Fibroblast of skin of right biceps (primary cell): ENCODE results near the gene COL23A1.
"Not testable (repeated sequence)": the region's sequence is repeated elsewhere in the genome, so short reads cannot be mapped to it uniquely, and the experiment has no call there.

Source experiments
- DNase-seq: peaks from one replicate; pipeline ENCODE4 v3.0.0-alpha.2; 2013

Gene COL23A1

GRCh38 chr5:178273665-178274541, 316.3 kb downstream of the COL23A1 start:
- DNase-seq = no peak

DNA sequence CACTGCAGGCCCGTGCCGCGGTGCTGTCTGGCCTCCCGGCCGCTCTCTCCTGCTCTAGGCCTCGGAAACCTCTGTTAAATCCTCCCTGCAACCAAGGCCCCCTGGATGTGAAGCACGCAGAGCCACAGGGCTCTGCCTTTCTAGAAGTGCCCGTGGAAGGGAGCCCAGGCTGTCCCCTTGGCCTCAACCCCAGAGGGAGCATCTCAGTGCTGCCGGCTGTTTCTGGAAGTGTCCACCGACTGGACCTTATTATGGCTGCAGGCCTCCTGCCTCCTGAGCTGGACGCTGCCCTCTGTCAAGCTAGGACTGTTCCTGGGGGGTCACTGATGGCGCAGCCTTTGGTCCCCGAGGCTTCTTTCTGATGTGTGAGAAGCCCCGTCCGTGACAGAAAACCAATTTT, 317.2 kb downstream of the COL23A1 start:
- DNase-seq = no peak

DNA sequence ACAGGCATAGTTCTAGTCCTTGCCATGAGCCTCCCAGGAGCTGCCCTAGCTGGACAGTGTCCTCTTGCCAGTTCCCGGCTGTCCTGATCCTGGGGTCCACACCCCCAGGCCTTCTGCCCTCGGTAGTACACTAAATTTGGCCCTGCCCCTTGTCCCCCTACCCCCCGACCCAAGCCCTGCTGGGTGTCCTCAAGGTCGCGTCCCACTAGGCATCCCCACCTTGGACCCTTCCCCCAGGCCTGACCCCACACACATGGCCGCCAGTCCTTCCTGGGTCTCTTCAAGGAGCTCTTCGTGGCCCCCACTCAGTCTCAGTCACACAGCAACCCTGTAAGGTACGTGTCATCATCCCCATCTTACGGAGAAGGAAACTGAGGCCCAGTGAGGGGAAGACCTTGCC, 317.6 kb downstream of the COL23A1 start:
- DNase-seq = no peak

GRCh38 chr5:178271726-178272479, 318.3 kb downstream of the COL23A1 start:
- no peak for DNase-seq

GRCh38 chr5:178271231-178271630, 319.0 kb downstream of the COL23A1 start:
- no peak for DNase-seq

DNA sequence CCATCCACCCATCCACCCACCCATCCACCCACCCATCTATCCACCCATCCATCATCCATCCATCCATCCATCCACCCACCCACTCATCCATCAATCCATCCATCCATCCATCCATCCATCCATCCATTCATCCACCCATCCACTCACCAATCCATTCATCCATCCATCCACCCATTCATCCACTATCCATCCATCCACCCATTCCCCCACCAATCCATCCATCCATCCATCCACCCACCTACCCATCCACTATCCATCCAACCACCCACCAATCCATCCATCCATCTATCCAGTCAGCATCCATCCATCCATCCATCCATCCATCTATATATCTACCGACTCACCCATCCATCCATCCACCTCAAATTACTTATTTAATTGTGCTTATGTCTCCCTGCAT, 320.7 kb downstream of the COL23A1 start:
- no peak for DNase-seq

- no peak for DNase-seq
Measured at GRCh38 chr5:178267876-178268275, 322.3 kb downstream of the COL23A1 start.

GRCh38 chr5:178267245-178267644, 322.9 kb downstream of the COL23A1 start:
- DNase-seq = no peak

DNA sequence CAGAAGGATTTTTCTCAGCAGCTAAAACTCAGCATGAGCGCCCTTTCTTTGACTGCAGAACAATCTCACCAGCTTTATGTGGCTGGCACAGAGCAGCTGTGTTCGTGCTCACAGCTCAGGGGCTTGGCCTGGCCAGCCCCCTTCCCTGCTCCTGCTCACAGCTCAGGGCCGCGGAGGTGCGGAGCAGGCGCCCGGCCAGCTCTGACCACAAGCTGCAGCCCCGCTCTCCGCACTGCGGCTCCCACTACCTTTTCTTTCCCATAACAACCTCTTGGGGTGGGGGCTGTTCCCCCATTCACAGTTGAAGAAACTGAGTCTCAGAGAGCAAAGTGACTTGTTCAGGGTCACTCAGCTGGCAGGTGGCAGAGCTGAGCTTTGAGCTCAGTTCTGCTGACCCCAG, 323.6 kb downstream of the COL23A1 start:
- DNase-seq = no peak

- DNase-seq = no peak
Measured at GRCh38 chr5:178265746-178266145, 324.4 kb downstream of the COL23A1 start.

DNA sequence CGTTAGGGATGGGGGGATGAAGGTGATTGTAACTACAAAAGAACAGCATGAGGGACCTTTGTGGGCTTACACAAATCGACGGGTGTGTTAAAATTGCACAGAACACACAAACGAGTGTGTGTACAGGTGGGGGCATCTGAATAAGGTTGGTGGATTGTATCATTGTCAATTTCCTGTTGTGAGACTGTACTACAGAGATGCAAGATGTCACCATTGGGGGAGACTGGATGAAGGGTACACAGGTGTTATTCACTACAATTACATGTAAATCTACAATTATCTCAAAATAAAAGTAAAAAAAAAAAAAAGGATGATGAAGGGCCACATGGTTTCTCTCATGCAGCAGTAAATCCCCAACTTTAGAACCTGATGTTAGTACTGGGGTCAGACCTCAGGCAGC, 326.1 kb downstream of the COL23A1 start:
- no peak for DNase-seq

GRCh38 chr5:178261666-178262600, 328.3 kb downstream of the COL23A1 start:
- no peak for DNase-seq

DNA sequence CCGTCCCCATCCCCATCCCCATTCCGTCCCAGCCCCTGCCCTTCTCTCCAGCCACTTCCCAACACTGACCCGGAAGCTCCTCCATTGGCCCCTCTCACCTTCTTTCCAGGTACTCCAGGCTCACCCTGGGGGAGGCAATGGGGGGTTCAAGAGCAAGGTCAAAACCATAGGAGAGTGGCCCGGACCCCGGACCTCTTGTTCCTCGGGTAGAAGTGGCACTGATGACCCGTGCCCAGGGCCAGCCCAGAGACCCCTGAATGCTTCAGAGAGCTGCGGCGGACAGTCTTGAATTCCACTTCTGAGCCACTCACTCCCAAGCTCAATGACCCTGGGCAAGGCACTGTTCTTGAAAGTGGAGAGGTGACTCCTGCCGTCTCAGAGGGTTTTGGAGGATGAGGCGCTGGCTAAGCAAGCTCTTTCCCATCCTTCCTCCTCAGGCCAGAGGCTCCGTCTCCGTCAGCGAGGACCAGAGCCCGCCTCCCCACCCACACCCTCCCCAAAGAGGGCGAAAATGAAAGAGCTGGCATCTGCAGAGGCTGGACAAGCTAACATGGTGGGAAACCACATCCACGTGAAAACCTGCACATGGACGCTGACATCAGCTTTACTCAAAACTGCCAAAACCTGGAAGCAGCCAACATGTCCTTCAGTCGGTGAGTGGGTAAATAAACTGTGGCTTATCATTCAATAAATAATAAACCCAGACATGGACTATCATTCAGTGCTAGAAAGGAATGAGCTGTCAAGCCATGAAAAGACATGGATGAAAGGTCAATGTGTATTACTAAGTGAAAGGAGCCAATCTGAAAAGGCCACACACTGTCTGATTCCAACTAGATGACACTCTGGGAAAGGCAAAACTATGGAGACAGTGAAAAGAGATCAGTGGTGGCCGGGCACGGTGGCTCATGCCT, 330.3 kb downstream of the COL23A1 start:
- DNase-seq = no peak

DNA sequence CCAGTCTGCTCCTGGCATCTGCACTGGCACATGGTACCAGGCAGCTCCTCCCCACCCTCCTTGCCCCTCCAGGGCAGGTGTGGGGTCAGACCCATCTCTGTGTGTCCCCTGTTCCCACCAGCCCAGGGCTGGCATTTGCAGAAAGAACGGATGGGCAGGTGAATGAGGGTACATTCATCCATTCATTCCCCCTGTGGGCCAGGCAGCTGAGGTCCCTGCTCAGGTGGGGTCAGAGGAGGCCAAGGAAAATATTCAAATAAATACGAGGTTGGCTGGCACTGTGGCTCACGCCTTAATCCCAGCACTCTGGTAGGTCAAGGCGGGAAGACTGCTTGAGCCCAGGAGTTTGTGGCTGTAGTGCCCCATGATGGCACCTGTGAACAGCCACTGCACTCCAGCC, 332.5 kb downstream of the COL23A1 start:
- no peak for DNase-seq

- no peak for DNase-seq
Measured at GRCh38 chr5:178256746-178257145, 333.4 kb downstream of the COL23A1 start.

- not testable (repeated sequence) for DNase-seq
Measured at GRCh38 chr5:178253632-178254031, 336.6 kb downstream of the COL23A1 start.

DNA sequence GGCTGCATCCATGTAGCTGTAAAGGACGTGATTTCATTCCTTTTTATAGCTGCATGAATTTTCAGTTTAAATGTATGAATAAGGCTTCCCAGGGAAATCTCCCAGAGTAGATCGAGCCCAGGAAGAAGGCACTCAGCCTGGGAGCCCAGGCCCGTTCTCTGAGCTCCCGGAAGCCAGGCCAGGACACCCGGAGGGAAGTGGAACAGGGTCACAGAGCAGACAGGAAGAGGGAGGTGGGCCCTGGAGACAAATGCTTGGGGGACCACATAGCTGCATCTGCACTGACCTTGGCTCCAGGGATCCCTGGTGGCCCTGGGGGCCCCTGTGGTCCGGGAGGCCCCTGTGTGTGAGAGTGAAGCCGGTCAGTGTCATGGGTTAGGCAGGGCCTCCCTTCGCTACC, 337.9 kb downstream of the COL23A1 start:
- DNase-seq = no peak

GRCh38 chr5:178250263-178250662, 339.9 kb downstream of the COL23A1 start:
- DNase-seq = no peak

- DNase-seq = no peak
Measured at GRCh38 chr5:178249191-178249989, 340.8 kb downstream of the COL23A1 start.

DNA sequence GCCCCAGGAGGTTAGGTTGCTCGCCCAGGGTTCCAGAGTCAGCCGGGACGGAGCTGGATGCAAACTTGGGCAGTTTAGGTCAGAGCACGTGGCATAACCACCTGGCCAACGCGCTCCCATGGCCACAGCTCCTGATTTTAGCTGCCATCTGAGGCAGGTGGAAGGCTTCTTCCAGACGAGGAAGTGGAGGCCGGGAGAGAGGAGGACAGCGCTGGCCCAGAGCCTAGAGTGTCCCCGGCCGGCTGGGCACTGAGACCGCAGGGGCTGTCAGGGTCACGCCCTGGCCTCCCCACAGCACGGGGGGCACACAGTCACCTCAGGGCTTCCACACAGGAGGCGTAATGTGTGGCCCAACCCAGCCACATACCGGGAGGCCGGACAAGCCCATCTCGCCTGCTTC, 341.4 kb downstream of the COL23A1 start:
- DNase-seq = no peak
